Muscle layer of duodenum (tissue), 2 donors: Measurements from ENCODE around the gene CLEC4E.
"Not testable (repeated sequence)": the region's sequence is repeated elsewhere in the genome, so short reads cannot be mapped to it uniquely, and the experiment has no call there.

Source experiments
- H3K27ac ChIP-seq: one replicate; pipeline ENCODE4 v1.7.0; 2013; ENCODE audit warnings: mild to moderate bottlenecking, low read length
- H3K27me3 ChIP-seq: one replicate; pipeline ENCODE4 v1.7.0; 2013; ENCODE audit warnings: low read depth, mild to moderate bottlenecking, control low read depth, low read length
- H3K36me3 ChIP-seq, 2 donors: one replicate each; pipeline ENCODE4 v1.7.0; 2013; ENCODE audit warnings: low read length in 2 of 2, control low read depth in 1 of 2, mild to moderate bottlenecking in 1 of 2; ENCODE audit not compliant: insufficient read depth in 2 of 2, control insufficient read depth in 1 of 2
- H3K4me1 ChIP-seq, 2 donors: one replicate each; pipeline ENCODE4 v1.7.0; 2013; ENCODE audit warnings: low read length in 2 of 2, mild to moderate bottlenecking in 2 of 2, control low read depth in 1 of 2, moderate library complexity in 1 of 2; ENCODE audit not compliant: insufficient read depth in 2 of 2, control insufficient read depth in 1 of 2
- H3K4me3 ChIP-seq, 2 donors: one replicate each; pipeline ENCODE4 v1.7.0; 2013; ENCODE audit warnings: low read length in 2 of 2, low read depth in 1 of 2, mild to moderate bottlenecking in 1 of 2
- H3K9me3 ChIP-seq, 2 donors: one replicate each; pipeline ENCODE4 v1.7.0; 2013; ENCODE audit warnings: low read length in 2 of 2, control low read depth in 1 of 2, mild to moderate bottlenecking in 1 of 2; ENCODE audit not compliant: control insufficient read depth in 1 of 2
- donor health status: healthy.

CLEC4E gene

DNA sequence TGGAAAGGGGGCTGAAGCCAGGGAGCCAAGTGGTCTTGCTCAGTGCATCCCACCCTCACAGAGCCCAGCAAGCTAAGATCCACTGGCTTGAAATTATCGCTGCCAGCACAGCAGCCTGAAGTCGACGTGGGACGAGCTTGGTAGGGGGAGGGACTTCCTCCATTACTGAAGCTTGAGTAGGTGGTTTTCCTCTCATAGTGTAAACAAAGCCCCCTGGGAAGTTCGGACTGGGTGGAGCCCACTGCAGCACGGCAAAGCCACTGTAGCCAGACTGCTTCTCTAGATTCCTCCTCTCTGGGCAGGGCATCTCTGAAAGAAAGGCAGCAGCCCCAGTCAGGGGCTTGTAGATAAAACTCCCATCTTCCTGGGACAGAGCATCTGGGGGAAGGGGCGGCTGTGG is 44.6 kb downstream of the CLEC4E start:
- H3K27me3 ChIP-seq: not testable (repeated sequence)

DNA sequence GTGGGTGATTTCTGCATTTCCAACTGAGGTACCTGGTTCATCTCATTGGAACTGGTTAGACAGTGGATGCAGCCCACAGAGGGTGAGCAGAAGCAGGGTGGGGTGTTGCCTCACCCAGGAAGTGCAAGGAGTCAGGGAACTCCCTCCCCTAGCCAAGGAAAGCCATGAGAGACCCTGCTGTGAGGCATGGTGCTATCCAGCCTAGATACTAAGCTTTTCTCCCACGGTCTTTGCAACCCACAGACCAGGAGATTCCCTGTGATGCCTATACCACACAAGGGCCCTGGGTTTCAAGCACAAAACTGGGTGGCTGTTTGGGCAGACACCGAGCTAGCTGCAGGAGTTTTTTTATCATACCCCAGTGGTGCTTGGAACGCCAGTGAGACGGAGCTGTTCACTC is 45.0 kb downstream of the CLEC4E start:
- H3K27me3 ChIP-seq, H3K9me3 ChIP-seq, H3K4me1 ChIP-seq, H3K27ac ChIP-seq, H3K4me3 ChIP-seq, H3K36me3 ChIP-seq: not testable (repeated sequence)

More for the DNA sequence above, 44.6 kb downstream of the CLEC4E start:
- not testable (repeated sequence) for H3K9me3 ChIP-seq, H3K4me1 ChIP-seq, H3K36me3 ChIP-seq, H3K27ac ChIP-seq, H3K4me3 ChIP-seq

DNA sequence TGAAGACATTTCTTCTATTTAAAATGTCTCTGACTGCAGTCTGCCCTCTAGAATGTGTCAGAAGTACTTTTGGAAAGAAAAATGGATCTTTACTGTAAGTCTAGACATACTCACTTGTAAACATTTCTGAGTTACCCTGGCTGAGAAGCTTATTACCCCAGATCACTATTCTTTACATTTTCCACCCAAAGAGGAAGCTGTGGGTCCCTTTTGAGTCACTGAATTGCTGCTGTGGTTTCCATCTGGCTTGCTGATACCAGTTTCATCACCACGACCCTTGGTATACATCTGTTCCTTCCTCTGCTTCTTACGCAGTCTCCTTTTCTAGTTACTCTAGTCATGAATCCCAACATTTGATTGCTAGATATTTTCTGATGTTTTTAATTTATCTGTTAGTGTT is 47.6 kb downstream of the CLEC4E start:
- H3K27ac ChIP-seq: no peak overlapping the region
- H3K4me1 ChIP-seq: no peaks in the 10 kb centered on the region
- H3K27me3 ChIP-seq: no peaks in the 10 kb centered on the region
- H3K4me3 ChIP-seq: no peak overlapping the region
- H3K36me3 ChIP-seq: no peaks in the 10 kb centered on the region
- no peaks in the 10 kb centered on the region for H3K9me3 ChIP-seq

DNA sequence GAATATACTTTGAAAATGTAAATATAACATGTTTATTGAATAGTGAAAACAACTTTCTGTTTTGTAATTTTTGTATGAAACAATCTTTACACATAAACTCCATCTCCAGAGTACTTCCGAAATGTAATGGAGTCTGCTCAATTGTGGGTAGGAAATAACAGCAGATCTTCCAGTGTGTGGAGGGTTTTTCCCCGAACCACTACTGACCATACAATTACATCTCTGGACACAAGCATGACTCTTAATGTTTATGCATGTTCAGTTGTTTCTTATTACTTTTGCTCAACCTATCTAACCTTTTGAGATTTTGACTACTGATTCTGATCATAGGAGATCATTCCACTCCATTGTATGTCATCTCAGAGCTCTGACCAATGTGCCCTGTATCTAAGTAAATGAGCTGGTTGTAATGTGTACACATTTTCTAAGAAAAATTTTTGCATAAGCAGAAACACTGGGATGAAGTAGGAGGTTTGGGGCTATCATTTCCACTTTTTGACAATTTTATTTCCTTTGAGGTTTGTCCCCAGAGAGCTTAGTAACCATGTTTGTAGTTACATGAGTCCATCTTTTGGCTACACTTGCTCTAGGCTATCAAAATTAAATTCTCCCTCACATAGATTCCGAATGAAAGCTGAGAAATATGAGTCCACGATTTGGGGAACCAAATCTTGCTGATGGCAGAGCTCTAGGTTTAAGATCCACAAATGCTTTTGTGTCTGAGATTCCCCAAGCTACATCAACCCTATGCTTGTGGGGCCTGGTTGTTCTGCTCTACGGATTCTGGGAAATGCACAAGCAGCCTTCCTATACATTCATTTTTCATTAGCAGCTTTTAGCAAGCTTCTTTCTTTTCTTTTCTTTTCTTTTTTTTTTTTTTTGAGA is 48.8 kb downstream of the CLEC4E start:
- Histone ChIP-seq H3K9me3 (no peaks in the 10 kb centered on the region), H3K4me3 (no peak overlapping the region), H3K27me3 (no peaks in the 10 kb centered on the region), H3K27ac (no peak overlapping the region), H3K4me1 (no peaks in the 10 kb centered on the region), H3K36me3 (no peaks in the 10 kb centered on the region)
